Mesodermal cell (in vitro differentiated cells): Measurements from ENCODE around the gene HMG20B.
A peak's percentile ranks its signal among the peaks of the same experiment; 100 is the strongest.

Source experiments
- H3K27ac ChIP-seq: 2 replicates; pipeline ENCODE4 v1.7.0; 2013; ENCODE audit warnings: mild to moderate bottlenecking, low read depth, low read length, moderate library complexity; ENCODE audit not compliant: severe bottlenecking
- H3K36me3 ChIP-seq: 2 replicates; pipeline ENCODE4 v1.7.1; 2013; ENCODE audit warnings: mild to moderate bottlenecking, low read length, moderate library complexity; ENCODE audit not compliant: control insufficient read depth, insufficient read depth
- H3K4me1 ChIP-seq: one replicate; pipeline ENCODE4 v1.7.1; 2013; ENCODE audit warnings: mild to moderate bottlenecking, low read length; ENCODE audit not compliant: insufficient read depth, control insufficient read depth, poor library complexity, severe bottlenecking
- H3K4me3 ChIP-seq: 2 replicates; pipeline ENCODE4 v1.7.0; 2013; ENCODE audit warnings: low read length, control low read depth, mild to moderate bottlenecking; ENCODE audit not compliant: insufficient read depth, poor library complexity, severe bottlenecking; ENCODE audit errors: extremely low read depth
- H3K9me3 ChIP-seq: 2 replicates; pipeline ENCODE4 v1.7.1; 2013; ENCODE audit warnings: mild to moderate bottlenecking, low read length, moderate library complexity; ENCODE audit not compliant: control insufficient read depth
- WGBS, 2 experiments: methylation state at CpG; one replicate each; pipeline ENCODE4 v1.1.5; 2013; ENCODE audit warnings: missing lambda C conversion rate in 2 of 2; ENCODE audit not compliant: insufficient coverage in 2 of 2; 5-methylcytosine and 5-hydroxymethylcytosine counted together

Gene HMG20B

GRCh38 chr19:3604227-3604986 is 31.7 kb downstream of the HMG20B start:
- WGBS, 2 experiments = 91 to 94% methylated on average over 21 of the region's 27 CpGs
- H3K36me3 ChIP-seq = no peaks in the 10 kb centered on the region
- no peak overlapping the region for H3K27ac ChIP-seq
- no peaks in the 10 kb centered on the region for H3K9me3 ChIP-seq
- H3K4me3 ChIP-seq = no peak overlapping the region
- H3K4me1 ChIP-seq = peaks cover 26% of the 10 kb centered on the region

- Histone ChIP-seq H3K9me3 (no peaks in the 10 kb centered on the region), H3K4me1 (peaks cover 26% of the 10 kb centered on the region), H3K27ac (no peak overlapping the region), H3K4me3 (no peak overlapping the region), H3K36me3 (peaks cover 4% of the 10 kb centered on the region)
- WGBS, 2 experiments = 78 to 83% methylated on average over 6 to 7 of the region's 11 CpGs
Observed at GRCh38 chr19:3604987-3605343, 32.2 kb downstream of the HMG20B start.

GRCh38 chr19:3605361-3605760 is 32.6 kb downstream of the HMG20B start:
- H3K4me1 ChIP-seq = peaks cover 26% of the 10 kb centered on the region
- H3K9me3 ChIP-seq = no peaks in the 10 kb centered on the region
- H3K4me3 ChIP-seq = peak overlapping the region; percentile 3
- H3K27ac ChIP-seq = no peak overlapping the region
- peaks cover 7% of the 10 kb centered on the region for H3K36me3 ChIP-seq
- 88% methylated on average over 3 of the region's 3 CpGs; no CpG with 5 or more reads in 1 of the 2 experiments for WGBS, 2 experiments

GRCh38 chr19:3605770-3606169 is 33.0 kb downstream of the HMG20B start:
- 79 to 90% methylated on average over 4 to 5 of the region's 5 CpGs for WGBS, 2 experiments
- Histone ChIP-seq H3K4me1 (peaks cover 26% of the 10 kb centered on the region), H3K4me3 (peak overlapping the region; percentile 56), H3K27ac (no peak overlapping the region), H3K36me3 (peaks cover 12% of the 10 kb centered on the region), H3K9me3 (no peaks in the 10 kb centered on the region)

- Histone ChIP-seq H3K27ac (no peak overlapping the region), H3K9me3 (no peaks in the 10 kb centered on the region), H3K36me3 (peaks cover 16% of the 10 kb centered on the region), H3K4me3 (peak overlapping the region; percentile 56), H3K4me1 (peaks cover 26% of the 10 kb centered on the region)
- 12 to 16% methylated on average over 31 of the region's 35 CpGs for WGBS, 2 experiments
Observed at GRCh38 chr19:3606174-3606689, 33.5 kb downstream of the HMG20B start.

- peaks cover 19% of the 10 kb centered on the region for H3K36me3 ChIP-seq
- H3K4me3 ChIP-seq = peak within 1 kb of the TSS; percentile 56
- no peaks in the 10 kb centered on the region for H3K9me3 ChIP-seq
- H3K4me1 ChIP-seq = peaks cover 26% of the 10 kb centered on the region
- peak within 1 kb of the TSS; percentile 82 for H3K27ac ChIP-seq
- 3 to 8% methylated on average over 42 to 44 of the region's 46 CpGs for WGBS, 2 experiments
Observed at GRCh38 chr19:3606690-3607289, 34.0 kb downstream of the HMG20B start, which contains the start of gene TBXA2R. Gene TBXA2R, minus strand, starts transcription at chr19:3606875. Its CDS starts 6,241 bp downstream, at chr19:3600634.

- H3K27ac ChIP-seq = peak overlapping the region; percentile 82
- H3K9me3 ChIP-seq = no peaks in the 10 kb centered on the region
- H3K4me1 ChIP-seq = peaks cover 26% of the 10 kb centered on the region
- H3K4me3 ChIP-seq = peak overlapping the region; percentile 56
- H3K36me3 ChIP-seq = peaks cover 26% of the 10 kb centered on the region
- WGBS, 2 experiments = 10 to 14% methylated on average over 16 to 20 of the region's 22 CpGs
Observed at GRCh38 chr19:3607303-3608078, 34.7 kb downstream of the HMG20B start.

GRCh38 chr19:3608079-3608641 is 35.4 kb downstream of the HMG20B start:
- peak overlapping the region; percentile 82 for H3K27ac ChIP-seq
- no peak overlapping the region for H3K4me3 ChIP-seq
- no peaks in the 10 kb centered on the region for H3K9me3 ChIP-seq
- H3K4me1 ChIP-seq = peaks cover 25% of the 10 kb centered on the region
- WGBS, 2 experiments = 50 to 79% methylated on average over 2 to 3 of the region's 3 CpGs
- peaks cover 31% of the 10 kb centered on the region for H3K36me3 ChIP-seq

GRCh38 chr19:3608750-3609322 is 36.1 kb downstream of the HMG20B start:
- no peaks in the 10 kb centered on the region for H3K9me3 ChIP-seq
- H3K4me1 ChIP-seq = peaks cover 18% of the 10 kb centered on the region
- peaks cover 31% of the 10 kb centered on the region for H3K36me3 ChIP-seq
- H3K4me3 ChIP-seq = no peak overlapping the region
- WGBS, 2 experiments = 89 to 91% methylated on average over 15 to 16 of the region's 21 CpGs
- H3K27ac ChIP-seq = no peak overlapping the region
